ENCODE results near the gene PHF12.

GRCh38 chr17:28862561-28862960, 88.8 kb downstream of the PHF12 start:
- TF ChIP-seq NFRKB (IDR thresholded peaks at IDR 0.05) (no peak), FOXA1 (IDR thresholded peaks at IDR 0.05) (no peak), FOXM1 (IDR thresholded peaks at IDR 0.05; ENCODE audit: borderline replicate concordance) (no peak), L3MBTL2 (conservative IDR thresholded peaks at IDR 0.05) (no peak), ELF4 (IDR thresholded peaks at IDR 0.05) (no peak)
